Measurements from ENCODE around the gene PCED1B. TPM values are rescaled to one million over a fixed set of nuclear protein-coding genes. Genes with fewer than 3 reads are reported as not detected.

Gene PCED1B
- total RNA-seq, 1 experiment from 2014 or later = 6.6 TPM

- TF ChIP-seq ATF2 (CRISPR knock-in tag; IDR thresholded peaks at IDR 0.05; ENCODE audit: borderline replicate concordance, low read depth) (no peak), HMGXB4 (CRISPR knock-in tag; IDR thresholded peaks at IDR 0.05) (no peak), FOXP1 (CRISPR knock-in tag; IDR thresholded peaks at IDR 0.05; ENCODE audit: borderline replicate concordance) (no peak), GABPB1 (CRISPR knock-in tag; IDR thresholded peaks at IDR 0.05) (no peak), ZNF219 (CRISPR knock-in tag; IDR thresholded peaks at IDR 0.05; ENCODE audit: borderline replicate concordance) (no peak), NFATC4 (CRISPR knock-in tag; IDR thresholded peaks at IDR 0.05) (no peak), CREB1 (CRISPR knock-in tag; IDR thresholded peaks at IDR 0.05) (no peak), ZMAT4 (CRISPR knock-in tag; IDR thresholded peaks at IDR 0.05) (no peak), RELA (CRISPR knock-in tag; IDR thresholded peaks at IDR 0.05; ENCODE audit: borderline replicate concordance) (no peak), PRDM15 (CRISPR knock-in tag; IDR thresholded peaks at IDR 0.05) (no peak), CTCF (IDR thresholded peaks at IDR 0.05) (no peak), TEAD4 (CRISPR knock-in tag; IDR thresholded peaks at IDR 0.05) (no peak), NFE2L1 (CRISPR knock-in tag; IDR thresholded peaks at IDR 0.05) (no peak), RORB (CRISPR knock-in tag; IDR thresholded peaks at IDR 0.05) (no peak)
- Mint-ChIP-seq H3K27ac (no peak overlapping the region), H3K4me1 (peaks cover 25% of the 10 kb centered on the region), H3K36me3 (no peaks in the 10 kb centered on the region), H3K9me3 (no peaks in the 10 kb centered on the region), H3K4me3 (no peak overlapping the region), H3K27me3 (ENCODE audit: low read depth) (no peaks in the 10 kb centered on the region)
- DNase-seq (ENCODE audit: low spot score) (no peak), ATAC-seq (no peak)
- ChIA-PET CTCF (interaction anchor here (0.7 kb wide), 1 partner anchor 8 kb away, joined by 4 read pairs; no protein-coding TSS in a partner anchor), POLR2A (interaction anchor here (0.6 kb wide), 1 partner anchor 409 kb away, joined by 11 read pairs; no protein-coding TSS in a partner anchor)
These were observed 106.8 kb downstream of the PCED1B start for GRCh38 chr12:47186246-47186645.

- H3K4me1 Mint-ChIP-seq = peaks cover 49% of the 10 kb centered on the region
- no peaks in the 10 kb centered on the region for H3K9me3 Mint-ChIP-seq
- H3K27me3 Mint-ChIP-seq (ENCODE audit: low read depth) = no peaks in the 10 kb centered on the region
- DNase-seq (ENCODE audit: low spot score) = no peak
- no peak overlapping the region for H3K4me3 Mint-ChIP-seq
- POLR2A ChIA-PET = no interaction called here
- H3K27ac Mint-ChIP-seq = no peak overlapping the region
- no peak for ATAC-seq
- H3K36me3 Mint-ChIP-seq = no peaks in the 10 kb centered on the region
- CTCF ChIA-PET = no interaction called here
- TF ChIP-seq SP1 (CRISPR knock-in tag; conservative IDR thresholded peaks at IDR 0.05) = no peak
- no peak for TF ChIP-seq OVOL2 (CRISPR knock-in tag; IDR thresholded peaks at IDR 0.05; ENCODE audit: borderline replicate concordance)
- TF ChIP-seq ZNF138 (CRISPR knock-in tag; conservative IDR thresholded peaks at IDR 0.05) = no peak
- no peak for TF ChIP-seq ZNF416 (CRISPR knock-in tag; IDR thresholded peaks at IDR 0.05)
- TF ChIP-seq IRF1 (CRISPR knock-in tag; IDR thresholded peaks at IDR 0.05) = no peak
- TF ChIP-seq JAZF1 (CRISPR knock-in tag; IDR thresholded peaks at IDR 0.05) = no peak
- TF ChIP-seq TCF7 (CRISPR knock-in tag; IDR thresholded peaks at IDR 0.05; ENCODE audit: low read depth) = no peak
- TF ChIP-seq ESRRA (CRISPR knock-in tag; IDR thresholded peaks at IDR 0.05; ENCODE audit: borderline replicate concordance) = no peak
- TF ChIP-seq CTCF (IDR thresholded peaks at IDR 0.05) = no peak
- no peak for TF ChIP-seq RELA (CRISPR knock-in tag; IDR thresholded peaks at IDR 0.05; ENCODE audit: borderline replicate concordance)
- no peak for TF ChIP-seq HMGA2 (CRISPR knock-in tag; IDR thresholded peaks at IDR 0.05)
These were observed 109.4 kb downstream of the PCED1B start for GRCh38 chr12:47188576-47189441.

Measured in WTC11 (cell line).